ENCODE data around the gene ILKAP. TPM values are rescaled to one million over a fixed set of nuclear protein-coding genes. Genes with fewer than 3 reads are reported as not detected.
"Not testable (repeated sequence)": the region's sequence is repeated elsewhere in the genome, so short reads cannot be mapped to it uniquely, and the experiment has no call there.

ILKAP gene
- total and polyA plus RNA-seq, 11 donors = 12.4 to 41.7 (median 24.0) TPM

- intact Hi-C loops (cut with DNase I) = no loop called here
Measured at GRCh38 chr2:238173692-238174091, 29.8 kb downstream of the ILKAP start.

GRCh38 chr2:238172439-238172838 lies 31.1 kb downstream of the ILKAP start:
- peaks cover 0 to 98% (median 95%) of the 10 kb centered on the region in 9 donors for H3K36me3 ChIP-seq
- no peak for ATAC-seq

More at GRCh38 chr2:238173692-238174091, 29.8 kb downstream of the ILKAP start:
- Histone ChIP-seq H3K27ac (no peak overlapping the region), H3K9me3 (no peaks in the 10 kb centered on the region), H3K4me3 (no peak overlapping the region), H3K27me3 (no peaks in the 10 kb centered on the region), H3K36me3 (peaks cover 3 to 98% (median 96%) of the 10 kb centered on the region in 9 donors), H3K4me1 (peaks cover 0 to 21% (median 8%) of the 10 kb centered on the region in 12 donors)
- ATAC-seq (no peak), DNase-seq (no peak)
- TF ChIP-seq POLR2A (IDR thresholded peaks at IDR 0.05) = no peak
- no peak for TF ChIP-seq CTCF (IDR thresholded peaks at IDR 0.05)
- WGBS, 4 donors = 81 to 100% (median 89%) methylated on average over 2 of the region's 2 CpGs

GRCh38 chr2:238171575-238172187 lies 31.8 kb downstream of the ILKAP start:
- intact Hi-C loops (cut with DNase I) = no loop called here
- DNase-seq = no peak
- no peak for TF ChIP-seq POLR2A (IDR thresholded peaks at IDR 0.05)
- no peak for TF ChIP-seq CTCF (IDR thresholded peaks at IDR 0.05)
- H3K36me3 ChIP-seq = peaks cover 0 to 92% (median 87%) of the 10 kb centered on the region in 9 donors
- 94 to 97% (median 96%) methylated on average over 9 of the region's 9 CpGs for WGBS, 4 donors
- no peaks in the 10 kb centered on the region for H3K9me3 ChIP-seq
- ATAC-seq = no peak
- H3K27ac ChIP-seq = no peak overlapping the region
- peaks cover 0 to 22% (median 8%) of the 10 kb centered on the region in 12 donors for H3K4me1 ChIP-seq
- H3K27me3 ChIP-seq = no peaks in the 10 kb centered on the region
- no peak overlapping the region for H3K4me3 ChIP-seq

More at GRCh38 chr2:238172439-238172838, 31.1 kb downstream of the ILKAP start:
- H3K27me3 ChIP-seq = no peaks in the 10 kb centered on the region
- 87 to 97% (median 90%) methylated on average over 13 to 14 of the region's 14 CpGs for WGBS, 4 donors
- H3K27ac ChIP-seq = no peak overlapping the region
- no peak overlapping the region for H3K4me3 ChIP-seq
- peaks cover 0 to 22% (median 8%) of the 10 kb centered on the region in 12 donors for H3K4me1 ChIP-seq
- intact Hi-C loops (cut with DNase I) = no loop called here
- DNase-seq = peak in 1 of 5 donors; percentile 23
- H3K9me3 ChIP-seq = no peaks in the 10 kb centered on the region
- TF ChIP-seq POLR2A (IDR thresholded peaks at IDR 0.05) (no peak), CTCF (IDR thresholded peaks at IDR 0.05) (no peak)

- H3K9me3 ChIP-seq; DNase-seq; ATAC-seq; H3K4me3 ChIP-seq; H3K27me3 ChIP-seq; intact Hi-C loops (cut with DNase I): not testable (repeated sequence)
- H3K27ac ChIP-seq = peak overlapping the region in 2 of 12 donors; percentile 59 to 75
- H3K36me3 ChIP-seq = peaks cover 0 to 86% (median 82%) of the 10 kb centered on the region in 9 donors
- H3K4me1 ChIP-seq = peaks cover 0 to 22% (median 7%) of the 10 kb centered on the region in 12 donors
- WGBS, 4 donors = 90 to 96% (median 93%) methylated on average over 5 of the region's 5 CpGs
Measured at GRCh38 chr2:238171072-238171431, 32.4 kb downstream of the ILKAP start.
